SK-N-MC (cell line): ENCODE measurements around the gene ADAMTS9.
A peak's percentile ranks its signal among the peaks of the same experiment; 100 is the strongest.

Source experiments
- DNase-seq: peaks from one replicate; pipeline ENCODE4 v3.0.0-alpha.2; 2011; ENCODE audit warnings: low read depth, low spot score
- H3K27ac ChIP-seq: fragments of 200-600 bp; sonication (generic); 2 replicates; pipeline ENCODE4 v1.5.1; 2016; ENCODE audit warnings: mixed run types
- H3K36me3 ChIP-seq: fragments of 200-600 bp; sonication (generic); 2 replicates; pipeline ENCODE4 v1.6.1; 2017; ENCODE audit warnings: antibody characterized with exemption, low read length, mixed read lengths; ENCODE audit not compliant: insufficient read depth
- H3K4me3 ChIP-seq: fragments of 200-600 bp; sonication (generic); 2 replicates; pipeline ENCODE4 v1.5.1; 2016
- H3K9ac ChIP-seq: fragments of 200-600 bp; sonication (generic); 2 replicates; pipeline ENCODE4 v1.8.0; 2017; ENCODE audit warnings: mixed run types, mixed read lengths; ENCODE audit not compliant: insufficient read length
- H3K9me3 ChIP-seq: fragments of 200-600 bp; sonication (generic); 2 replicates; pipeline ENCODE4 v1.6.1; 2017; ENCODE audit warnings: low read depth, mild to moderate bottlenecking, antibody characterized with exemption, low read length, moderate library complexity, mixed read lengths
- EZH2 ChIP-seq: fragments of 200-600 bp; sonication (generic); IDR thresholded peaks from one replicate; pipeline ENCODE4 v1.6.1; 2017; ENCODE audit warnings: antibody characterized with exemption
- FOXP2 ChIP-seq: optimal IDR thresholded peaks from 2 replicates; pipeline ENCODE3; 2011; ENCODE audit warnings: mild to moderate bottlenecking, moderate library complexity; ENCODE audit not compliant: insufficient read depth; ENCODE audit errors: extremely low read length, control extremely low read depth
- POLR2AphosphoS5 ChIP-seq: IDR thresholded peaks from 2 replicates; pipeline ENCODE4 v1.6.1; 2012; ENCODE audit warnings: mild to moderate bottlenecking, low read depth, low read length, borderline replicate concordance

The ADAMTS9 gene

DNA sequence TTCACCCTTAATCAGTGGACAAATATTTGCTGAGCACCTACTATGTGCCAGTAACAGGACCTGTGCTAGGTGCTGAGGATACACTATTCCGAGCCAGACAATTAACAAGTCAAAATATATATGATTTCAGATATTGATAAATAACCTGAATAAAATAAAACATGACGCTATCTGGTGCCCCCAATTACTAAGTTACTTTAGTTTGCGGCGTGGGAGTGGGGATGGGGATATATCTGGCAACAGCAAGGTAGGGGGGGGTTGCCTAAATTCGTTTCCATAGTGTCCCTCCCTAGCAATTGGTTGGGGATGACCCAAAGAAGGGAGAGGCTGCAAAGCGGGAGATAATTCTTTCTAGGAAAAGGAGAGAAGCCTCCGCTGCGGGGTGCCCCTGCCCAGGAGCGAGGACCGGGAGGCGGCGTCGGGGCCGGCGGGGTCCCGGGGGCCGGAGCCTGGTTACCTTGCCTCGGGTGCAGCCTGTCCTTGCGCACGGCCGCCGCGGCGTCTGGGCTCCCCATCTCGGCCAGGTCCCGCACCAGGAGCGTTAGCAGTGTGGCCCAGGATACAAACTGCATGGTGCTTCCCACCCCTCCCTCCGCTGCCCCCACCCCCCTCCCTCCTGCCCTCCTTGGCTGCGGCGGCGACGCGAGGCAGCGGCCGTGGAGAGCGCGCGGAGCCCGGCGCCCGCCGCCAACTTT, 567 bp downstream of the ADAMTS9 start:
- Histone ChIP-seq H3K9ac (no peak overlapping the region), H3K9me3 (no peaks in the 10 kb centered on the region), H3K36me3 (no peaks in the 10 kb centered on the region), H3K4me3 (peak overlapping the region; percentile 75), H3K27ac (no peak overlapping the region)
- TF ChIP-seq FOXP2 = no peak
- TF ChIP-seq POLR2AphosphoS5 = no peak
- TF ChIP-seq EZH2 = no peak
- DNase-seq = no peak

DNA sequence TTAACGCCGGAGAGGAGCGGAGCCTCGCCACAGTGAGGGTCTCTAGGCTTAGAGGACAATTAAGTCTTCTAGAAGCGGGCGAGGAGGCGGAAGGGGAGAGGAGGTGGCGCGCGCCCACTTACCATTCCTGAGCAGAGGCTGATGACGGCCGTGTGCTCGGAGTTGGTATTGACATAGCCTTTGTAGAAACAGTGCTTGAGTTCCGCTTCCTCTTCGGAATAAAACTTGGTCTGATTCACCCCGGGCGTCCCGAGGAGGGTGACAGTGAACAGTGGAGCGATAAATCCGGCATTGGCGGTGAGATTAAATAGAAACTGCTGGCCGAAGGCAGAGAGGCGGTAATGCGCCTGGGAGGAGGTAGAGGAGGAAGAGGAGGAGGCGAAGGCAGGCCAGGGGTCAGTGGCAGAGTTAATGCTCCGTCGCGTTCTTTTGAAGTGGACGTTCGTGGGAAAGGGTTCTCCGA, 1.3 kb downstream of the ADAMTS9 start:
- no peaks in the 10 kb centered on the region for H3K9me3 ChIP-seq
- no peak for DNase-seq
- TF ChIP-seq EZH2 (no peak), POLR2AphosphoS5 (no peak), FOXP2 (no peak)
- H3K36me3 ChIP-seq = no peaks in the 10 kb centered on the region
- peak overlapping the region; percentile 75 for H3K4me3 ChIP-seq
- H3K9ac ChIP-seq = no peak overlapping the region
- no peak overlapping the region for H3K27ac ChIP-seq

DNA sequence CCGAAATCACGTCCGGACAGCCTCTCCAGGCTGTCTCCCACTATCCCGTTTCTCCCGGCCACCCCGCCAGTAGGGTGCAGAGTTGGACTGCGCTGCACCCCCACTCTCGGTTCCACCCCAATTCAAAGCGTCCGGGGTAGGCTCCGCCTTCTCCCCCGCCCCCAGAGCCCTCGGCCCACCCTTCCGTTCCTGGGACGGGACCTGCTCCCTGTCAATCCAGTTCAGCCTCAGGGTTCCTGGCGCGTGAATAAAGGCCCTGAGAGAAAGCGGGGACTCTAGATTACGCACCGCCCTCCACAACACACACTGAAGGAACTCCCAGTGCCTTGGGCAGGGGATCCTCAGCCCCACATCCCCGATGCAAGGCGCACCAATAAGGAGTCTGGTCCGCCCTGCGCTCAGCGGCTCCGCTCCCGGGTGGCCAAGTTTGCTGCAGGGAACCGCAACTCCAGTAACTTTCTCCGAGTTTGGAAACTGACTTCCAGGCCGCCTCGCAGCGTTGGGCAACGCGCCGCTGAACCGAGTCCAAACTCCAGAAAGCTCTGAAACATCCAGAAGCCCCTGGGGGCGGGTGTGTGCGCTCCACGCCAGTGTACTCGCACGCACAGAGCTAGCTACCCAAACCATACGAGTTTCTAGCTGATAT, 1.9 kb downstream of the ADAMTS9 start:
- Histone ChIP-seq H3K9me3 (no peaks in the 10 kb centered on the region), H3K36me3 (no peaks in the 10 kb centered on the region), H3K27ac (no peak overlapping the region), H3K4me3 (peak overlapping the region; percentile 75), H3K9ac (no peak overlapping the region)
- no peak for DNase-seq
- TF ChIP-seq FOXP2 (no peak), POLR2AphosphoS5 (no peak), EZH2 (no peak)

DNA sequence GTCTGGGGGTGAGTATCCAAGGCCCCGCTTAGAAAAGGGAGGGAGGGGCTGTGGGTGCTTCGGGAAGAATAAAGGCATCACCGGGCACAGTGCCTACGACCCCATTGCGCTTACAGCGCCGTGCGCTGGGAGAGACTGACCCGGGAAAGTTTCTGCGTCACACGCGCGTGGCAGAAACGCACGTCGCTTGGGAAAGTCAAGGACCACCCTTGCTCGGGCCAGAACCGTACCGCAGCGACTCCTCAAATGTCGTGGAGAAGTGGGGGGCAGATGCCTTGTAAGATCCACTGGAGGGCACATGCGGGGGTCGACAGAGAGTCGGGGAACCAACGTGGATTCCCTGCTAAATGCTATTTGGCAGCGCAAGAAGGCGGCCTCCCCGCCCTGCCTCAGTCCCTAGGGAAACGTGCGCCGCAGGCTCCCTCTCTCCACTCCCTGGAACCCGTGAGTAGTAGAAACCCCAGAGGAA, 2.4 kb downstream of the ADAMTS9 start:
- TF ChIP-seq EZH2 = no peak
- Histone ChIP-seq H3K36me3 (no peaks in the 10 kb centered on the region), H3K9ac (no peak overlapping the region), H3K4me3 (peak overlapping the region; percentile 75), H3K27ac (no peak overlapping the region), H3K9me3 (no peaks in the 10 kb centered on the region)
- DNase-seq = no peak

- TF ChIP-seq EZH2 = no peak
- no peak for TF ChIP-seq POLR2AphosphoS5
- no peak for TF ChIP-seq FOXP2
- no peaks in the 10 kb centered on the region for H3K36me3 ChIP-seq
- H3K9me3 ChIP-seq = no peaks in the 10 kb centered on the region
- no peak for DNase-seq
- H3K9ac ChIP-seq = no peak overlapping the region
- H3K27ac ChIP-seq = no peak overlapping the region
- peak overlapping the region; percentile 75; the same call in 1 of the 2 replicates for H3K4me3 ChIP-seq
Measured at GRCh38 chr3:64684715-64685261, 3.0 kb downstream of the ADAMTS9 start.

GRCh38 chr3:64681827-64682226, 6.0 kb downstream of the ADAMTS9 start:
- DNase-seq = no peak
- H3K36me3 ChIP-seq = no peaks in the 10 kb centered on the region
- no peak overlapping the region for H3K4me3 ChIP-seq
- H3K27ac ChIP-seq = no peak overlapping the region
- H3K9me3 ChIP-seq = no peaks in the 10 kb centered on the region
- H3K9ac ChIP-seq = no peak overlapping the region
- no peak for TF ChIP-seq POLR2AphosphoS5
- TF ChIP-seq EZH2 = no peak
- TF ChIP-seq FOXP2 = no peak

- Histone ChIP-seq H3K27ac (no peak overlapping the region), H3K9ac (no peak overlapping the region), H3K9me3 (no peaks in the 10 kb centered on the region), H3K4me3 (no peak overlapping the region), H3K36me3 (no peaks in the 10 kb centered on the region)
- no peak for TF ChIP-seq EZH2
- DNase-seq = no peak
Measured at GRCh38 chr3:64681015-64681414, 6.8 kb downstream of the ADAMTS9 start.

GRCh38 chr3:64680334-64680733, 7.5 kb downstream of the ADAMTS9 start:
- DNase-seq = no peak
- Histone ChIP-seq H3K9ac (no peak overlapping the region), H3K9me3 (no peaks in the 10 kb centered on the region), H3K4me3 (no peak overlapping the region), H3K36me3 (no peaks in the 10 kb centered on the region), H3K27ac (no peak overlapping the region)
- no peak for TF ChIP-seq EZH2
- TF ChIP-seq POLR2AphosphoS5 = no peak
- no peak for TF ChIP-seq FOXP2
